Common myeloid progenitor, CD34-positive (primary cell): ENCODE measurements around the gene SNN.

Experiments used
- CTCF ChIA-PET: fragments of 350-600 bp; sonication (Branson Sonifier 250); formaldehyde crosslinking; loops from one replicate; lab custom pipeline; 2021; ENCODE audit warnings: antibody characterized with exemption; lab: Charles Lee
- POLR2A ChIA-PET: fragments of 350-600 bp; sonication (Branson Sonifier 250); formaldehyde crosslinking; loops from one replicate; lab custom pipeline; 2021; ENCODE audit warnings: antibody characterized with exemption; lab: Charles Lee
- DNase-seq, 3 donors: peaks; one replicate each; pipeline versions ENCODE4 v3.0.0 to v3.0.0-alpha.2; 2013
- H3K27ac ChIP-seq, 2 experiments: 1 replicate in 1 of 2; 2 replicates in 1 of 2; pipeline ENCODE4 v1.7.0; 2013; ENCODE audit warnings: inconsistent platforms in 2 of 2, low read length in 2 of 2, mild to moderate bottlenecking in 2 of 2, low read depth in 1 of 2, moderate library complexity in 1 of 2; ENCODE audit not compliant: severe bottlenecking in 2 of 2, insufficient read depth in 1 of 2, poor library complexity in 1 of 2
- H3K27me3 ChIP-seq, 5 experiments: replicated peaks in 2 of 5; 1 replicate in 3 of 5; 2 replicates in 2 of 5; pipeline versions ENCODE4 v1.6.1 to v1.7.0; 2013; ENCODE audit warnings: low read length in 4 of 5, mild to moderate bottlenecking in 2 of 5, moderate library complexity in 2 of 5, inconsistent platforms in 1 of 5; ENCODE audit not compliant: insufficient read depth in 5 of 5, control insufficient read depth in 4 of 5
- H3K36me3 ChIP-seq, 4 experiments: 1 replicate in 2 of 4; 2 replicates in 2 of 4; pipeline versions ENCODE4 v1.6.1 to v1.7.0; 2013; ENCODE audit warnings: low read length in 3 of 4, control low read depth in 1 of 4, mild to moderate bottlenecking in 1 of 4; ENCODE audit not compliant: control insufficient read depth in 4 of 4, insufficient read depth in 4 of 4
- H3K4me1 ChIP-seq, 4 experiments: 1 replicate in 3 of 4; 2 replicates in 1 of 4; pipeline versions ENCODE4 v1.6.1 to v1.7.1; 2013; ENCODE audit warnings: low read length in 3 of 4, mild to moderate bottlenecking in 3 of 4, control low read depth in 1 of 4, inconsistent platforms in 1 of 4, moderate library complexity in 1 of 4; ENCODE audit not compliant: control insufficient read depth in 4 of 4, insufficient read depth in 4 of 4; ENCODE audit errors: control extremely low read depth in 1 of 4
- H3K4me3 ChIP-seq, 7 experiments: 1 replicate in 4 of 7; 2 replicates in 3 of 7; pipeline versions ENCODE4 v1.5.1 to v1.7.0; 2013; ENCODE audit warnings: mild to moderate bottlenecking in 7 of 7, low read length in 6 of 7, moderate library complexity in 6 of 7, inconsistent platforms in 2 of 7, low read depth in 2 of 7, control low read depth in 1 of 7; ENCODE audit not compliant: insufficient read depth in 4 of 7, control insufficient read depth in 1 of 7; ENCODE audit errors: extremely low read depth in 1 of 7
- H3K9me3 ChIP-seq, 5 experiments: 1 replicate in 4 of 5; 2 replicates in 1 of 5; pipeline versions ENCODE4 v1.6.1 to v1.7.1; 2013; ENCODE audit warnings: low read length in 4 of 5, mild to moderate bottlenecking in 2 of 5, inconsistent platforms in 1 of 5, low read depth in 1 of 5, moderate library complexity in 1 of 5; ENCODE audit not compliant: control insufficient read depth in 4 of 5, insufficient read depth in 2 of 5; ENCODE audit errors: control extremely low read depth in 1 of 5
- WGBS: methylation state at CpG from one replicate; pipeline ENCODE4 v1.1.5; 2013; ENCODE audit not compliant: insufficient coverage; 5-methylcytosine and 5-hydroxymethylcytosine counted together

SNN gene

DNA sequence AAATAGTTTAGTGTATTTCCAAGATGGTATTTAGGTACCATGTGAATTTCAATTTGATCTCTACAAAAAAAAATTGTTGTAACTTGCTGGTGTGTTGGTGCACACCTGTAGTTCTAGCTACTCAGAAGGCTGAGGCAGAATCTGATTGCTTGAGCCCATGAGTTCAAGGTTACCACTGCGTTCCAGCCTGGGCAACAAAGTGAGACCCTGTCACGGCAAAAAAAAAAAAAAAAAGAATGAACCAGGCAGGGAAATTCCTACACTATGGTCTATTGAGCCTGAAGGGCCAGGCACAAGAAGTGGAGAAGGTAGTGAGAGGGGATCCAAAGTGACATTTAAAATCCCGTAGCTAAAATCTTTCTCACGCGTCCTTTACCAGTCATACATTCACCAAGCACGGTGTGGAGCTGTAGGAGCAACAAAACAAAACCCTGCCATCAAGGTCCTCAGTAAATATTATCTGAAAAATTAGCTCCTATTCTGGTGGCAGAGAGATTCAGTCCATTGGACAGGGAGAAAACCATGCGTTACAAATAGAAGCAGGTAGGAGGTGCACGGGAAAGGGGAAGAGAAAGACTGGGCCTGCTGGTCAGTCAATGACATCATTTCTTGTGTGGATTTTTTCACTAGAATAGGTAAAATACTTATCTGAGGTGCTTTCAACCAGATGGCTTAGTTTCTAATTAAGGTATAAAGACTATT is 47.1 kb downstream of the SNN start:
- no peak overlapping the region for H3K27ac ChIP-seq
- 97% methylated on average over 5 of the region's 8 CpGs for WGBS
- no peak for DNase-seq
- POLR2A ChIA-PET: no interaction called here
- H3K4me3 ChIP-seq: no peak overlapping the region
- H3K27me3 ChIP-seq: no peaks in the 10 kb centered on the region
- peaks cover 13 to 50% (median 29%) of the 10 kb centered on the region in 4 experiments for H3K36me3 ChIP-seq
- CTCF ChIA-PET: interaction anchor here (0.6 to 3.3 kb wide), 16 partner anchors 10 to 752 kb away, joined by 3 to 18 read pairs (median 6); no protein-coding TSS in a partner anchor
- H3K4me1 ChIP-seq: peaks cover 0 to 5% (median 0%) of the 10 kb centered on the region in 4 experiments
- no peaks in the 10 kb centered on the region for H3K9me3 ChIP-seq

GRCh38 chr16:11716336-11716735 is 48.1 kb downstream of the SNN start:
- no peaks in the 10 kb centered on the region for H3K27me3 ChIP-seq
- no peak overlapping the region for H3K4me3 ChIP-seq
- peaks cover 0 to 5% (median 0%) of the 10 kb centered on the region in 4 experiments for H3K4me1 ChIP-seq
- peaks cover 15 to 53% (median 31%) of the 10 kb centered on the region in 4 experiments for H3K36me3 ChIP-seq
- H3K27ac ChIP-seq: no peak overlapping the region
- ChIA-PET CTCF (interaction anchor here (1.9 to 3.3 kb wide), 3 partner anchors 9 to 309 kb away, joined by 7 to 17 read pairs (median 14); no protein-coding TSS in a partner anchor), POLR2A (no interaction called here)
- H3K9me3 ChIP-seq: no peaks in the 10 kb centered on the region
- DNase-seq: no peak

DNA sequence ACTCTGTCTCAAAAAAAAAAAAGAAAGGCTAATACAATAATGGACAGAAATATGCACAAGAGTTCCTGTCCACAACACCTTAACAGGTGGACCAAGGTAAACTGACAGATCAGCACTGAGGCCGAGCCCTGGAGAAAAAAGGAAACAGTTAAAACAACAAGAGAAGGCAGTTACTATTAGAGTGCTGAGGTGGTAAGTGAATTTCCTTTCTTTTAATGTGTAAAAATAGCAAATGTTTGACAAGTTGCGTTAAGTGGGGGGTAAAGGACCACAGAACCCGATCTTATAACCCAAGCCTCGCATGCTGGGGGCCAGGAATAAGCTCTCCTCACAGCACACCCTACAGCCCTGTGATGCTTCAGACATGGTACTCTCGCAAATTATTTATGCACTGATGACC is 49.6 kb downstream of the SNN start:
- no peaks in the 10 kb centered on the region for H3K27me3 ChIP-seq
- no peak overlapping the region for H3K4me3 ChIP-seq
- WGBS: 73% methylated on average over 3 of the region's 5 CpGs
- POLR2A ChIA-PET: interaction anchor here (1.1 kb wide), 1 partner anchor 25 kb away, joined by 3 read pairs; the partner anchor contains the start of gene TXNDC11
- H3K9me3 ChIP-seq: no peaks in the 10 kb centered on the region
- CTCF ChIA-PET: interaction anchor here (1.0 to 3.3 kb wide), 7 partner anchors 14 to 764 kb away, joined by 3 to 14 read pairs (median 3); no protein-coding TSS in a partner anchor
- no peak overlapping the region for H3K27ac ChIP-seq
- H3K36me3 ChIP-seq: peaks cover 18 to 53% (median 37%) of the 10 kb centered on the region in 4 experiments
- H3K4me1 ChIP-seq: peaks cover 0 to 11% (median 4%) of the 10 kb centered on the region in 4 experiments
- DNase-seq: no peak

DNA sequence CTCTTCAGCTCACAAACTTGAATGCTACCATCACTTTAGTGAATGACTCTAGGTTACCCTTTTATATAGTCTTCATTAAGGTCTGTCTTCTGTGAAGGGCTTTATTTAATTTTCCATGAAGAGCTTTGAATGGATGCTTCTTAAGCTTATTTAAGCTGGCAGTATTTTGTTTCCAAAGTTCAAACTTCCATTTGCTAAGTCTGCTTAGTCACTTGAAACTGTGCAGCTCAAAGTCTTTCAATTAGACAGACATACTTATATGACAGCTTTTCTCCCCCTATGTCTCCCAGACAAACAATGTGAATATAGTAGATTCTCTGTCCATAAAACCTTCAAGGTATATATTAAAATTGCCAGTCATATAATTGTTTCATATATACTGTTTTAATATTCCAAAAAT is 50.9 kb downstream of the SNN start:
- ChIA-PET POLR2A (interaction anchor here (1.4 kb wide), 1 partner anchor 14 kb away, joined by 3 read pairs; no protein-coding TSS in a partner anchor), CTCF (interaction anchor here (0.7 to 0.9 kb wide), 3 partner anchors 12 to 348 kb away, joined by 3 read pairs; no protein-coding TSS in a partner anchor)
- H3K9me3 ChIP-seq: no peaks in the 10 kb centered on the region
- H3K27me3 ChIP-seq: no peaks in the 10 kb centered on the region
- peaks cover 0 to 11% (median 4%) of the 10 kb centered on the region in 4 experiments for H3K4me1 ChIP-seq
- no peak overlapping the region for H3K27ac ChIP-seq
- no peak overlapping the region for H3K4me3 ChIP-seq
- peaks cover 18 to 47% (median 36%) of the 10 kb centered on the region in 4 experiments for H3K36me3 ChIP-seq
- no peak for DNase-seq

GRCh38 chr16:11719762-11720161 is 51.5 kb downstream of the SNN start:
- 100% methylated on average over 1 of the region's 4 CpGs for WGBS
- ChIA-PET POLR2A (interaction anchor here (0.6 kb wide), 1 partner anchor 63 kb away, joined by 3 read pairs; no protein-coding TSS in a partner anchor), CTCF (interaction anchor here (0.8 to 1.1 kb wide), 3 partner anchors 12 to 348 kb away, joined by 3 read pairs; no protein-coding TSS in a partner anchor)
- H3K27me3 ChIP-seq: no peaks in the 10 kb centered on the region
- H3K36me3 ChIP-seq: peaks cover 18 to 49% (median 37%) of the 10 kb centered on the region in 4 experiments
- DNase-seq: no peak
- H3K4me1 ChIP-seq: peaks cover 0 to 11% (median 4%) of the 10 kb centered on the region in 4 experiments
- H3K9me3 ChIP-seq: no peaks in the 10 kb centered on the region
- H3K4me3 ChIP-seq: no peak overlapping the region
- no peak overlapping the region for H3K27ac ChIP-seq

DNA sequence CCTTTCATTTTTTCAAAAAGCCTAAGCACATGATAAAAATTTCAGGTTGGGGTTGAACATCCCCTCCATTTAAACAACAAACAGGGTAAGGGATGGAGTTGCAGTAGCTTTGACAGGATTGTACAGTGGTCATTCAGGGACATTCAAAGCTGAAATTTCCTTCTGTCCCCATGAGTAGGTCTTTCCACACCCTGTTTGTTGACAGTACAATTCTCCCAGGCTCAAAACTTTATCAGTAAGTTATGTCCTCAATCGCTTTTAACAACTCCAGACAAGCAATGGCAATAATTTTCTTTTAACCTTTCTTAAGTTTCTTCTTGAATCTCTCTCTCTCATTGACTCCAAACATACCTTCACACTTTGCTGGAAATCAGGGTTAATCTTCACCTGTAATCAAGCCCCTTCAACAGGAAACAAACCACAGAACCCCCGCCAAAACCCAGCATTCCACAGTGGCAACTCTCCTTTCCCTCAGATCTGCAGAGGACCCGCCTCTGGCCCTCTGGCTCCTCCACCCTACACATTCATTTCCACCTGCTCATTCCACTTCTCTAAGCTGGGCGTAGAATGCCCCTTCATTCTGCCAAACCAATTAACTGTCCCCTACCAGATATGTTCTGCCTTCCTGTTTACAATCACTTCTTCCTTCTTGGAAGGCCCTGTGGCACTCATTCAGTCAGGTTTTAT is 53.7 kb downstream of the SNN start:
- Histone ChIP-seq H3K9me3 (no peaks in the 10 kb centered on the region), H3K27ac (no peak overlapping the region), H3K36me3 (peaks cover 15 to 50% (median 38%) of the 10 kb centered on the region in 4 experiments), H3K4me1 (peaks cover 0 to 11% (median 4%) of the 10 kb centered on the region in 4 experiments), H3K4me3 (no peak overlapping the region), H3K27me3 (no peaks in the 10 kb centered on the region)
- ChIA-PET CTCF (interaction anchor here (1.0 to 1.9 kb wide), 4 partner anchors 10 to 22 kb away, joined by 3 to 5 read pairs (median 4); no protein-coding TSS in a partner anchor), POLR2A (no interaction called here)
- WGBS: 77% methylated on average over 4 of the region's 4 CpGs
- DNase-seq: no peak
